ENCODE data around the gene ALDOC. TPM values are rescaled to one million over a fixed set of nuclear protein-coding genes. Genes with fewer than 3 reads are reported as not detected.
A peak's percentile ranks its signal among the peaks of the same experiment; 100 is the strongest.

ALDOC gene
- total and polyA plus RNA-seq, 2 of the 13 experiments (the other 11 are each of a cell fraction or from before 2014, with no cell fraction given), result 15.4 to 60.9 TPM

DNA sequence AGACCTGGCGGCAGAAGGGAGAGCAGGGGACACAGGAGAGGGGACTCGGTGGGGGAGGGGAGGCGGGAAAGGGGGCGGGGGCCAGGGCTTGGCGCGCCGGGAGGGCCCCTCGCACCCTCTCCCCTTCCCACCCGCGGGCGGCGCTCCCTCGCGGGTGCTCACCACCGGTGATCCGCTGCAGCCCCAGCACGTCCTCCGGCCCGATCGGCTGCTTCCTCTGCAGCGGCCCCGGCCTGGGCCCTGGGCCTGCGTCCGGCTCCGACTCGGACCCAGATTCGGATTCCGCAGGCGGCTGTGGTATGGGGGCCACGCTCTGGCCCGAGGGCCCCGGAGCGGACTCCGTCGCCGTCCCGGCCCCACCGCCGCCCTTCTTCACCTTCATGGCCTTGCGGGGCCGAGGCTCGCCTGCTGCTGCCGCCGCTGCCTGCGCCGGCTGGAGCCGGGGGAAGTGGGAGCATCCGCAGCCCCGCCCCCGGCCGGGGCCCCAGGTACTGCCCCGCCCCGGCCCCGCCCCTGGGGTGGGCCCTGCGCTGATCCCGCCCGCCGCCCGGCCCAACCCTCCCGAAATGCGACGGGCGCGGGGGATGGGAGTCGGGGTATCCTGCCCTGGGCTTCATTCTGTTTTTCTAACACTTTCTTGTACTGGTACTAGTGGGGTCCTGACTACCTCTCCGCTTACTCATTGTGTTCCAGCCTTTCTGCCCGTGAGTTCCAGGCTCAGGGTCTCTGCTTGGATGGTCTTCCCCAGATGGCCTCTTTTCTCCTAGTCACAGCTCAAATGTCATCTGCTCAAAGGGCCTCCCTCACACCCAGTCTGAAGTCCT lies 24.3 kb downstream of the ALDOC start, which contains the start of gene UNC119 (continued):
- no peak for TF ChIP-seq SP1 (IDR thresholded peaks at IDR 0.05)
- TF ChIP-seq SP1 (CRISPR knock-in tag; IDR thresholded peaks at IDR 0.05), result peak; percentile 15; the same call in 1 of the 2 replicates
- no peak for TF ChIP-seq FOXK1 (CRISPR knock-in tag; IDR thresholded peaks at IDR 0.05; ENCODE audit: borderline replicate concordance, low read depth)
- TF ChIP-seq ISL2 (CRISPR knock-in tag; IDR thresholded peaks at IDR 0.05), result peak; percentile 32; the same call in 1 of the 2 replicates
- no peak for TF ChIP-seq ZNF816 (CRISPR knock-in tag; IDR thresholded peaks at IDR 0.05; ENCODE audit: borderline replicate concordance)
- peak; percentile 63; the same call in 1 of the 2 replicates for TF ChIP-seq GABPB1 (CRISPR knock-in tag; IDR thresholded peaks at IDR 0.05)
- no peak for TF ChIP-seq GPN1 (CRISPR knock-in tag; IDR thresholded peaks at IDR 0.05; ENCODE audit: borderline replicate concordance)
- no peak for TF ChIP-seq BORCS8-MEF2B (CRISPR knock-in tag; IDR thresholded peaks at IDR 0.05)
- TF ChIP-seq SP5 (CRISPR knock-in tag; IDR thresholded peaks at IDR 0.05; ENCODE audit: borderline replicate concordance, low read depth), result no peak
- TF ChIP-seq KLF6 (CRISPR knock-in tag; IDR thresholded peaks at IDR 0.05), result 0 out of 2 replicates have a peak, but pooled peaks have one; percentile 27
- peak; percentile 52; the same call in 1 of the 2 replicates for TF ChIP-seq HDAC1 (CRISPR knock-in tag; IDR thresholded peaks at IDR 0.05)
- 0 out of 2 replicates have a peak, but pooled peaks have one; percentile 21 for TF ChIP-seq HES4 (CRISPR knock-in tag; IDR thresholded peaks at IDR 0.05; ENCODE audit: borderline replicate concordance)
- no peak for TF ChIP-seq HMGA1 (CRISPR knock-in tag; conservative IDR thresholded peaks at IDR 0.05)
- TF ChIP-seq, protein P1, sequence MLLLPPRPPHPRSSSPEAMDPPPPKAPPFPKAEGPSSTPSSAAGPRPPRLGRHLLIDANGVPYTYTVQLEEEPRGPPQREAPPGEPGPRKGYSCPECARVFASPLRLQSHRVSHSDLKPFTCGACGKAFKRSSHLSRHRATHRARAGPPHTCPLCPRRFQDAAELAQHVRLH (CRISPR knock-in tag; IDR thresholded peaks at IDR 0.05; ENCODE audit: borderline replicate concordance, low read depth), result 0 out of 2 replicates have a peak, but pooled peaks have one; percentile 21
- no peak for TF ChIP-seq NCOR1 (IDR thresholded peaks at IDR 0.05; ENCODE audit: borderline replicate concordance, low read length)
- no peak for TF ChIP-seq MIXL1 (CRISPR knock-in tag; IDR thresholded peaks at IDR 0.05)
- TF ChIP-seq ZNF703 (CRISPR knock-in tag; IDR thresholded peaks at IDR 0.05; ENCODE audit: borderline replicate concordance), result 0 out of 2 replicates have a peak, but pooled peaks have one; percentile 58
- TF ChIP-seq HNRNPK (IDR thresholded peaks at IDR 0.05; ENCODE audit: low read depth, low read length, poor library complexity, severe bottlenecking), result peak; percentile 95
- TF ChIP-seq POLR2AphosphoS5 (IDR thresholded peaks at IDR 0.05; ENCODE audit: low read depth, low read length), result 0 out of 2 replicates have a peak, but pooled peaks have one; percentile 45
- TF ChIP-seq NFKBIZ (CRISPR knock-in tag; IDR thresholded peaks at IDR 0.05), result no peak
- TF ChIP-seq, protein P2, sequence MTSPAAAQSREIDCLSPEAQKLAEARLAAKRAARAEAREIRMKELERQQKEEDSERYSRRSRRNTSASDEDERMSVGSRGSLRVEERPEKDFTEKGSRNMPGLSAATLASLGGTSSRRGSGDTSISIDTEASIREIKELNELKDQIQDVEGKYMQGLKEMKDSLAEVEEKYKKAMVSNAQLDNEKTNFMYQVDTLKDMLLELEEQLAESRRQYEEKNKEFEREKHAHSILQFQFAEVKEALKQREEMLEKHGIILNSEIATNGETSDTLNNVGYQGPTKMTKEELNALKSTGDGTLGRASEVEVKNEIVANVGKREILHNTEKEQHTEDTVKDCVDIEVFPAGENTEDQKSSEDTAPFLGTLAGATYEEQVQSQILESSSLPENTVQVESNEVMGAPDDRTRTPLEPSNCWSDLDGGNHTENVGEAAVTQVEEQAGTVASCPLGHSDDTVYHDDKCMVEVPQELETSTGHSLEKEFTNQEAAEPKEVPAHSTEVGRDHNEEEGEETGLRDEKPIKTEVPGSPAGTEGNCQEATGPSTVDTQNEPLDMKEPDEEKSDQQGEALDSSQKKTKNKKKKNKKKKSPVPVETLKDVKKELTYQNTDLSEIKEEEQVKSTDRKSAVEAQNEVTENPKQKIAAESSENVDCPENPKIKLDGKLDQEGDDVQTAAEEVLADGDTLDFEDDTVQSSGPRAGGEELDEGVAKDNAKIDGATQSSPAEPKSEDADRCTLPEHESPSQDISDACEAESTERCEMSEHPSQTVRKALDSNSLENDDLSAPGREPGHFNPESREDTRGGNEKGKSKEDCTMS (CRISPR knock-in tag; conservative IDR thresholded peaks at IDR 0.05), result no peak
- no peak for TF ChIP-seq ZNF549 (CRISPR knock-in tag; IDR thresholded peaks at IDR 0.05)
- 0 out of 2 replicates have a peak, but pooled peaks have one; percentile 62 for TF ChIP-seq ZSCAN20 (CRISPR knock-in tag; IDR thresholded peaks at IDR 0.05; ENCODE audit: borderline replicate concordance)
- TF ChIP-seq ZNF773 (CRISPR knock-in tag; IDR thresholded peaks at IDR 0.05; ENCODE audit: borderline replicate concordance), result peak; percentile 62; the same call in 1 of the 2 replicates
- TF ChIP-seq, protein P3, sequence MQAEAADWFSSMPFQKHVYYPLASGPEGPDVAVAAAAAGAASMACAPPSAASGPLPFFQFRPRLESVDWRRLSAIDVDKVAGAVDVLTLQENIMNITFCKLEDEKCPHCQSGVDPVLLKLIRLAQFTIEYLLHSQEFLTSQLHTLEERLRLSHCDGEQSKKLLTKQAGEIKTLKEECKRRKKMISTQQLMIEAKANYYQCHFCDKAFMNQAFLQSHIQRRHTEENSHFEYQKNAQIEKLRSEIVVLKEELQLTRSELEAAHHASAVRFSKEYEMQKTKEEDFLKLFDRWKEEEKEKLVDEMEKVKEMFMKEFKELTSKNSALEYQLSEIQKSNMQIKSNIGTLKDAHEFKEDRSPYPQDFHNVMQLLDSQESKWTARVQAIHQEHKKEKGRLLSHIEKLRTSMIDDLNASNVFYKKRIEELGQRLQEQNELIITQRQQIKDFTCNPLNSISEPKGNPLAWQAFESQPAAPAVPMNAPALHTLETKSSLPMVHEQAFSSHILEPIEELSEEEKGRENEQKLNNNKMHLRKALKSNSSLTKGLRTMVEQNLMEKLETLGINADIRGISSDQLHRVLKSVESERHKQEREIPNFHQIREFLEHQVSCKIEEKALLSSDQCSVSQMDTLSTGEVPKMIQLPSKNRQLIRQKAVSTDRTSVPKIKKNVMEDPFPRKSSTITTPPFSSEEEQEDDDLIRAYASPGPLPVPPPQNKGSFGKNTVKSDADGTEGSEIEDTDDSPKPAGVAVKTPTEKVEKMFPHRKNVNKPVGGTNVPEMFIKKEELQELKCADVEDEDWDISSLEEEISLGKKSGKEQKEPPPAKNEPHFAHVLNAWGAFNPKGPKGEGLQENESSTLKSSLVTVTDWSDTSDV (CRISPR knock-in tag; IDR thresholded peaks at IDR 0.05), result peak; percentile 52; the same call in 1 of the 2 replicates
- 0 out of 2 replicates have a peak, but pooled peaks have one; percentile 27 for TF ChIP-seq ZNF605 (CRISPR knock-in tag; IDR thresholded peaks at IDR 0.05)
